ENCODE results near the gene SLC12A1. TPM values are rescaled to one million over a fixed set of nuclear protein-coding genes. Genes with fewer than 3 reads are reported as not detected.

SLC12A1 gene
- total RNA-seq, 1 experiment from 2014 or later, result 0.15 TPM

DNA sequence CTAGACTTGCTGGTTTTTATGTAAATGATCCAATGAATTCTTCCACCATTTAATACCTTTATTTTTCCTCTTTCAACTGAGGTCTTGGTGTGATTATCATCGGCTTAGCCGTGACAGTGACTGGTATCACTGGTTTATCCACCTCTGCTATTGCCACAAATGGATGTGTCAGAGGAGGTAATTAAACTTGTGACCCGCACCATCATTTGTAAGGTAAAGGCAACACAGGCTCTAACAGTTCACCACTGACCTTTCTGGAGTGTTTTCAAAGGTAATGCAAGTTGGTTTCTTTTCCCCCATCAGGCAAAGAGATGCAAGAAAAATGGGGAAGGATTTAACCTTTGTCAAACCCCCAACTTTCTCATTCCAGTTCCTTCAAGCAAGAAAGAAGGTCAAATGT, 19.7 kb downstream of the SLC12A1 start (continued):
- no peak for TF ChIP-seq HMGA2 (CRISPR knock-in tag; IDR thresholded peaks at IDR 0.05)
- TF ChIP-seq ZNF317 (CRISPR knock-in tag; IDR thresholded peaks at IDR 0.05; ENCODE audit: borderline replicate concordance, low read depth), result no peak
- no peak for TF ChIP-seq ESRRA (CRISPR knock-in tag; IDR thresholded peaks at IDR 0.05; ENCODE audit: borderline replicate concordance)

DNA sequence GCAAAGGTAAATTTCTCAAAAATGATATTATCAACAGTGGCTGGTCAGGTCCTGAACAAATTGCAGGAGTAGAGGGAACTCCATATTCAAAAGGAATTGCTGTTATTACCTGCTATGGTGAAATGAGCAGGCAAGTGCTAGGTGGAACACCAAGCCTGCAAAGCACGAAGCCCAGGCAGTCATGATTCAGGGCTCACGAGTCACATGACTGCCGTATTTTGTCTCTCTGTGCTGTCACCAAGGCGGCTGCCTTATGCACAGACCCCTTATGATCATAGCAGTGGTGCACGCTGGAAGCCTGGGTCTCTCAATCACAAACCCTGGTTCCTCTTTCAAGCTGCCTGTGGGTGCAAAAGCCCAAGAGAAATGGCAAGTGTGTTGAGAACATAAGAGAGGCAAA, 24.4 kb downstream of the SLC12A1 start:
- no peak for ATAC-seq
- no peak overlapping the region for H3K4me3 Mint-ChIP-seq
- H3K27me3 Mint-ChIP-seq (ENCODE audit: low read depth), result no peaks in the 10 kb centered on the region
- POLR2A ChIA-PET, result no interaction called here
- H3K36me3 Mint-ChIP-seq, result no peaks in the 10 kb centered on the region
- no peaks in the 10 kb centered on the region for H3K4me1 Mint-ChIP-seq
- H3K27ac Mint-ChIP-seq, result no peak overlapping the region
- no peaks in the 10 kb centered on the region for H3K9me3 Mint-ChIP-seq
- TF ChIP-seq, protein P1, sequence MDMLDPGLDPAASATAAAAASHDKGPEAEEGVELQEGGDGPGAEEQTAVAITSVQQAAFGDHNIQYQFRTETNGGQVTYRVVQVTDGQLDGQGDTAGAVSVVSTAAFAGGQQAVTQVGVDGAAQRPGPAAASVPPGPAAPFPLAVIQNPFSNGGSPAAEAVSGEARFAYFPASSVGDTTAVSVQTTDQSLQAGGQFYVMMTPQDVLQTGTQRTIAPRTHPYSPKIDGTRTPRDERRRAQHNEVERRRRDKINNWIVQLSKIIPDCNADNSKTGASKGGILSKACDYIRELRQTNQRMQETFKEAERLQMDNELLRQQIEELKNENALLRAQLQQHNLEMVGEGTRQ (CRISPR knock-in tag; IDR thresholded peaks at IDR 0.05), result peak; percentile 50
- TF ChIP-seq IRF2 (CRISPR knock-in tag; IDR thresholded peaks at IDR 0.05; ENCODE audit: borderline replicate concordance, low read depth), result no peak
- CTCF ChIA-PET, result no interaction called here
- no peak for DNase-seq (ENCODE audit: low spot score)

DNA sequence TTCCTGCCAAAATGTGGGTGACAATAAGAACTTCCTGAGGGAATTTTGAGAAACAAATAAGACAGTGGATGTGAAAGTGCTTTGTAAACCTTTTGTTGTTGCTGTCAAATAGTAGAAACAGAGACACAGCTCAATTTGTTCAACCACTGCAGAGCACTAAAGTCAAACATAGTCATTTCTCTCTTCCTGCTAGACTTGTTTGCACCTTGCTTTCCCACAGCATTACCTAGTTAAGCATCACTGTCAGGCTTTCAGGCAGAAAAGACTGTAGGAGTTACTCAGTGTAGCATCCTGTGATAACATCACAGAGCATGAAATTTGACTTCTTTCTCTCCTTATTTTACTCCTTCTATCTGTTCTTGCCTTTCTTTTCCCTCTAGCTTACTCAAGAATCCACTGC, 27.1 kb downstream of the SLC12A1 start:
- ATAC-seq, result no peak
- no peaks in the 10 kb centered on the region for H3K36me3 Mint-ChIP-seq
- no peak overlapping the region for H3K27ac Mint-ChIP-seq
- DNase-seq (ENCODE audit: low spot score), result no peak
- POLR2A ChIA-PET, result no interaction called here
- H3K9me3 Mint-ChIP-seq, result no peaks in the 10 kb centered on the region
- H3K4me3 Mint-ChIP-seq, result no peak overlapping the region
- H3K4me1 Mint-ChIP-seq, result no peaks in the 10 kb centered on the region
- H3K27me3 Mint-ChIP-seq (ENCODE audit: low read depth), result no peaks in the 10 kb centered on the region
- CTCF ChIA-PET, result no interaction called here
- TF ChIP-seq MYBL2 (CRISPR knock-in tag; IDR thresholded peaks at IDR 0.05) (no peak), ZBTB21 (CRISPR knock-in tag; IDR thresholded peaks at IDR 0.05; ENCODE audit: borderline replicate concordance) (no peak), NR2C2 (CRISPR knock-in tag; IDR thresholded peaks at IDR 0.05) (no peak)
- TF ChIP-seq, protein P2, sequence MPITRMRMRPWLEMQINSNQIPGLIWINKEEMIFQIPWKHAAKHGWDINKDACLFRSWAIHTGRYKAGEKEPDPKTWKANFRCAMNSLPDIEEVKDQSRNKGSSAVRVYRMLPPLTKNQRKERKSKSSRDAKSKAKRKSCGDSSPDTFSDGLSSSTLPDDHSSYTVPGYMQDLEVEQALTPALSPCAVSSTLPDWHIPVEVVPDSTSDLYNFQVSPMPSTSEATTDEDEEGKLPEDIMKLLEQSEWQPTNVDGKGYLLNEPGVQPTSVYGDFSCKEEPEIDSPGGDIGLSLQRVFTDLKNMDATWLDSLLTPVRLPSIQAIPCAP (CRISPR knock-in tag; IDR thresholded peaks at IDR 0.05), result no peak
- TF ChIP-seq, protein P3, sequence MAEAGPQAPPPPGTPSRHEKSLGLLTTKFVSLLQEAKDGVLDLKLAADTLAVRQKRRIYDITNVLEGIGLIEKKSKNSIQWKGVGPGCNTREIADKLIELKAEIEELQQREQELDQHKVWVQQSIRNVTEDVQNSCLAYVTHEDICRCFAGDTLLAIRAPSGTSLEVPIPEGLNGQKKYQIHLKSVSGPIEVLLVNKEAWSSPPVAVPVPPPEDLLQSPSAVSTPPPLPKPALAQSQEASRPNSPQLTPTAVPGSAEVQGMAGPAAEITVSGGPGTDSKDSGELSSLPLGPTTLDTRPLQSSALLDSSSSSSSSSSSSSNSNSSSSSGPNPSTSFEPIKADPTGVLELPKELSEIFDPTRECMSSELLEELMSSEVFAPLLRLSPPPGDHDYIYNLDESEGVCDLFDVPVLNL (CRISPR knock-in tag; IDR thresholded peaks at IDR 0.05; ENCODE audit: borderline replicate concordance, low read depth), result no peak

DNA sequence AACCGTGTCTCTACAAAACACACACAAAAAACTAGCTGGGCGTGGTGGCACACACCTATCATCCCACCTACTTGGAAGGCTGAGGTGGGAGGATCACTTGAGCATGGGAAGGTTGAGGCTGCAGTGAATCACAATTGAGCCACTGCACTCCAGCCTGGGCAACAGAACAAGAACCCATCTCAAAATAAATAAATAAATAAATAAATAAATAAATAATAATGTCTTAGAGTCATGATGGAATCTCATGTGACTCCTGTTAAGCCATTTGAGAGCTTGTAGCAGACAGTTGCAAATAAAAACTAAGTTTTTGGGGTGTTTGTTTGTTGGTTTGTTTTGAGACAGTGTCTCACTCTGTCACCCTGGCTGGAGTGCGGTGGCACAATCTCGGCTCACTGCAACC, 33.2 kb downstream of the SLC12A1 start:
- H3K27ac Mint-ChIP-seq, result no peak overlapping the region
- CTCF ChIA-PET, result interaction anchor here (0.9 kb wide), 1 partner anchor 12 kb away, joined by 5 read pairs; no protein-coding TSS in a partner anchor
- DNase-seq (ENCODE audit: low spot score), result no peak

More for the DNA sequence above, 33.2 kb downstream of the SLC12A1 start:
- Mint-ChIP-seq H3K4me3 (no peak overlapping the region), H3K36me3 (no peaks in the 10 kb centered on the region), H3K9me3 (no peaks in the 10 kb centered on the region), H3K4me1 (no peaks in the 10 kb centered on the region), H3K27me3 (ENCODE audit: low read depth) (no peaks in the 10 kb centered on the region)
- TF ChIP-seq SMAD4 (CRISPR knock-in tag; IDR thresholded peaks at IDR 0.05) (no peak), ZBTB21 (CRISPR knock-in tag; IDR thresholded peaks at IDR 0.05; ENCODE audit: borderline replicate concordance) (no peak), ZNF317 (CRISPR knock-in tag; IDR thresholded peaks at IDR 0.05; ENCODE audit: borderline replicate concordance, low read depth) (no peak)
- TF ChIP-seq, protein P4, sequence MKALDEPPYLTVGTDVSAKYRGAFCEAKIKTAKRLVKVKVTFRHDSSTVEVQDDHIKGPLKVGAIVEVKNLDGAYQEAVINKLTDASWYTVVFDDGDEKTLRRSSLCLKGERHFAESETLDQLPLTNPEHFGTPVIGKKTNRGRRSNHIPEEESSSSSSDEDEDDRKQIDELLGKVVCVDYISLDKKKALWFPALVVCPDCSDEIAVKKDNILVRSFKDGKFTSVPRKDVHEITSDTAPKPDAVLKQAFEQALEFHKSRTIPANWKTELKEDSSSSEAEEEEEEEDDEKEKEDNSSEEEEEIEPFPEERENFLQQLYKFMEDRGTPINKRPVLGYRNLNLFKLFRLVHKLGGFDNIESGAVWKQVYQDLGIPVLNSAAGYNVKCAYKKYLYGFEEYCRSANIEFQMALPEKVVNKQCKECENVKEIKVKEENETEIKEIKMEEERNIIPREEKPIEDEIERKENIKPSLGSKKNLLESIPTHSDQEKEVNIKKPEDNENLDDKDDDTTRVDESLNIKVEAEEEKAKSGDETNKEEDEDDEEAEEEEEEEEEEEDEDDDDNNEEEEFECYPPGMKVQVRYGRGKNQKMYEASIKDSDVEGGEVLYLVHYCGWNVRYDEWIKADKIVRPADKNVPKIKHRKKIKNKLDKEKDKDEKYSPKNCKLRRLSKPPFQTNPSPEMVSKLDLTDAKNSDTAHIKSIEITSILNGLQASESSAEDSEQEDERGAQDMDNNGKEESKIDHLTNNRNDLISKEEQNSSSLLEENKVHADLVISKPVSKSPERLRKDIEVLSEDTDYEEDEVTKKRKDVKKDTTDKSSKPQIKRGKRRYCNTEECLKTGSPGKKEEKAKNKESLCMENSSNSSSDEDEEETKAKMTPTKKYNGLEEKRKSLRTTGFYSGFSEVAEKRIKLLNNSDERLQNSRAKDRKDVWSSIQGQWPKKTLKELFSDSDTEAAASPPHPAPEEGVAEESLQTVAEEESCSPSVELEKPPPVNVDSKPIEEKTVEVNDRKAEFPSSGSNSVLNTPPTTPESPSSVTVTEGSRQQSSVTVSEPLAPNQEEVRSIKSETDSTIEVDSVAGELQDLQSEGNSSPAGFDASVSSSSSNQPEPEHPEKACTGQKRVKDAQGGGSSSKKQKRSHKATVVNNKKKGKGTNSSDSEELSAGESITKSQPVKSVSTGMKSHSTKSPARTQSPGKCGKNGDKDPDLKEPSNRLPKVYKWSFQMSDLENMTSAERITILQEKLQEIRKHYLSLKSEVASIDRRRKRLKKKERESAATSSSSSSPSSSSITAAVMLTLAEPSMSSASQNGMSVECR (CRISPR knock-in tag; IDR thresholded peaks at IDR 0.05; ENCODE audit: borderline replicate concordance), result no peak
- TF ChIP-seq, protein P5, sequence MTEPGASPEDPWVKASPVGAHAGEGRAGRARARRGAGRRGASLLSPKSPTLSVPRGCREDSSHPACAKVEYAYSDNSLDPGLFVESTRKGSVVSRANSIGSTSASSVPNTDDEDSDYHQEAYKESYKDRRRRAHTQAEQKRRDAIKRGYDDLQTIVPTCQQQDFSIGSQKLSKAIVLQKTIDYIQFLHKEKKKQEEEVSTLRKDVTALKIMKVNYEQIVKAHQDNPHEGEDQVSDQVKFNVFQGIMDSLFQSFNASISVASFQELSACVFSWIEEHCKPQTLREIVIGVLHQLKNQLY (CRISPR knock-in tag; IDR thresholded peaks at IDR 0.05), result no peak
- ATAC-seq, result no peak
- POLR2A ChIA-PET, result no interaction called here

All from WTC11 (cell line).